LNCaP clone FGC (cell line): ENCODE data around the gene SNN.

ENCODE experiments used
- DNase-seq: peaks from one replicate; pipeline ENCODE4 v3.0.0-alpha.2; 2011; ENCODE audit warnings: low read depth
- H3K4me3 ChIP-seq: 2 replicates; pipeline ENCODE4 v1.5.1; 2011; ENCODE audit warnings: mild to moderate bottlenecking, low read depth, low read length, control low read depth
- CTCF ChIP-seq: IDR thresholded peaks from 2 replicates; pipeline ENCODE4 v1.5.1; 2012; ENCODE audit warnings: mild to moderate bottlenecking; ENCODE audit not compliant: control insufficient read depth, insufficient read depth; ENCODE audit errors: extremely low read depth

The SNN gene

GRCh38 chr16:11624636-11625607 is 43.3 kb upstream of the SNN start:
- DNase-seq: no peak
- H3K4me3 ChIP-seq: no peak overlapping the region
- no peak for TF ChIP-seq CTCF

- TF ChIP-seq CTCF: no peak
- H3K4me3 ChIP-seq: no peak overlapping the region
- no peak for DNase-seq
Observed at GRCh38 chr16:11625769-11626168, 42.5 kb upstream of the SNN start.

DNA sequence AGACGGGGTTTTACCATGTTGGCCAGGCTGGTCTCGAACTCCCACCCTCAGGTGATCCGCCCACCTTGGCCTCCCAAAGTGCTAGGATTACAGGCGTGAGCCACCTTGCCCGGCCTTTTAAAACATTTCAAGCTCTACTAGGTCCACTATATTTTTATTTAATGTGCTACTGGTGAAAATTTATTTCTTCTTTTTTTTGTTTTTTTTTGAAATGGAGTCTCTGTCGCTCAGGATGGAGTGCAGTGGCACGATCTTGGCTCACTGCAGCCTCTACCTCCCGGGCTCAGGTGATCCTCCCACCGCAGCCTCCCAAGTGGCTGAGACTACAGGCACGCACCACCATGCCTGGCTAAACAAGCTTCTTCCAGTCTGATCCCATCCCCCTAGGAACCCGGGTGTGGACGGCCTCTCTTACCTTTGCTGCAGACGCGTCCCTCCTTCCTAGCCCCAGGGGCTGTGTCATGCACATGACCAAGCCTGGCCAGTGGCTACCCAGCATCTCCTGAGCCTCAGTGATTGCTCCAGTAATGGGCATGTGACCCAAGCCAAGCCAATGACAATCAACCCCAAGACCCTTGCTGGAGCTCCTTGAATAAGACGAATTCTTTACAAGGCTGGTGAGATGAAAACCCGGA is 41.5 kb upstream of the SNN start:
- H3K4me3 ChIP-seq: no peak overlapping the region
- no peak for TF ChIP-seq CTCF
- DNase-seq: no peak

DNA sequence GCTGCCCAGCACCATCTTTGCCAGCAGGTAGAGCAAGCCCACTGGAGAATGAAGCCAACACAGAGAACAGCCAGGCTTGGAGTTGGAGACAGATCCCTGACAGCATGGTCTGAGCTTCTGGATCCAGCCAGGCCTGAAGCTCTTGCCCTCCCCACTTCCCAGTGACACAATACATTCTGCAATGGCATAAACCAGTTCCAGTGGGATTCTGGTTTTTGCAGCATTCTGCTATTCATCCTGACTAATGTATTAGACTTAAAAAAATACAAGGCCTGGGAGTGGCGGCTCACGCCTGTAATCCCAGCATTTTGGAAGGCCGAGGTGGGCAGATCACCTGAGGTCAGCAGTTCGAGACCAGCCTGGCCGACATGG is 41.0 kb upstream of the SNN start:
- no peak for DNase-seq
- H3K4me3 ChIP-seq: no peak overlapping the region
- no peak for TF ChIP-seq CTCF

DNA sequence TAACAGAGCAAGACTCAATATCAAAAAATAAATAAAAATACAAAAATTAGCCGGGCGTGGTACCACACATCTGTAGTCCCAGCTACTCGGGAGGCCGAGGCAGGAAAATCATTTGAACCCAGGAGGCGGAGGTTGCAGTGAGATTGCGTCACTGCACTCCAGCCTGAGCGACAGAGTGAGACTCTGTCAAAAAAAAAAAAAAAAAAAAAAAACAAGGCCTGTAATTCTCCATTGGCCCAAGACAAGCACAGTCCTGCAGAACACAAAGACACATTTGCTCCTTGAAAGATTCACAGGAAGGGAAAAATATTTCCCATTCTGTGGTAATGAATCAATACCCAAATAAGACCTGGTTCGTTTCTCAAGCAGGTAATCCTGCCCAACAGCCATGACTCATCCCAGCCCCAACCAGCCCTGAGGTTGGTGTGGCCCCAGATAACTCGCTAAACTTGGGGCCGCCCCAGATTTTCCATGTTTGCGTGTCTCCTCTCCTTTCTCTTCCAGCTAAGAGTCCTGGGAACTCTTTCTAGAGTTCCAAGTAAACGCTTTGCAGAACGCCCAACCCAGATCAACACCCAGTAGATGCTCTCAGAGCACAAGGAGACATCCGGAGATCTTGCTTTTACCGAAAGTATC is 40.3 kb upstream of the SNN start:
- no peak overlapping the region for H3K4me3 ChIP-seq
- TF ChIP-seq CTCF: no peak
- no peak for DNase-seq

- H3K4me3 ChIP-seq: no peak overlapping the region
- no peak for TF ChIP-seq CTCF
- no peak for DNase-seq
Observed at GRCh38 chr16:11629071-11630030, 38.9 kb upstream of the SNN start.
